ENCODE data around the gene USF1. TPM values are rescaled to one million over a fixed set of nuclear protein-coding genes. Genes with fewer than 3 reads are reported as not detected.
A peak's percentile ranks its signal among the peaks of the same experiment; 100 is the strongest.

USF1 gene
- total and polyA plus RNA-seq, 9 of the 15 experiments (the other 6 are each of a cell fraction or from before 2014, with no cell fraction given) = 7.4 to 60.2 (median 54.2) TPM

- TF ChIP-seq ZNF318 (IDR thresholded peaks at IDR 0.05; ENCODE audit: borderline replicate concordance in 1 of 2, low read depth in 1 of 2) = peak in 1 of 2 experiments; percentile 77; a peak in 2 of 4 replicates
- TF ChIP-seq CTBP1 (IDR thresholded peaks at IDR 0.05; ENCODE audit: borderline replicate concordance) = 0 out of 2 replicates have a peak, but pooled peaks have one; percentile 5
- TF ChIP-seq L3MBTL2 (IDR thresholded peaks at IDR 0.05) = peak; percentile 9; the same call in 1 of the 2 replicates
- no peak for TF ChIP-seq HDAC2 (IDR thresholded peaks at IDR 0.05)
- peak; percentile 82; the same call in 1 of the 2 replicates for TF ChIP-seq ZFX (CRISPR knock-in tag; IDR thresholded peaks at IDR 0.05)
- 0 out of 4 replicates have a peak, but pooled peaks of 1 of the 2 experiments have one; percentile 17 for TF ChIP-seq KDM1A (IDR thresholded peaks at IDR 0.05)
- peak; percentile 34; the same call in 1 of the 2 replicates for TF ChIP-seq CREB3L1 (IDR thresholded peaks at IDR 0.05; ENCODE audit: borderline replicate concordance, low read depth)
- TF ChIP-seq LCOR (CRISPR knock-in tag; IDR thresholded peaks at IDR 0.05) = 0 out of 2 replicates have a peak, but pooled peaks have one; percentile 21
- peak; percentile 83 for TF ChIP-seq POLR2G (IDR thresholded peaks at IDR 0.05; ENCODE audit: low read depth, low read length)
- TF ChIP-seq TBL1XR1 (IDR thresholded peaks at IDR 0.05; ENCODE audit: low read length in 2 of 2) = no peak
- peak; percentile 56 for TF ChIP-seq FIP1L1 (IDR thresholded peaks at IDR 0.05; ENCODE audit: low read depth, low read length, poor library complexity, severe bottlenecking)
- no peak for TF ChIP-seq NR2C2 (CRISPR knock-in tag; IDR thresholded peaks at IDR 0.05)
- peak; percentile 97 for TF ChIP-seq NR2C2 (tag; IDR thresholded peaks at IDR 0.05)
- no peak for TF ChIP-seq BRF2 (IDR thresholded peaks at IDR 0.05; ENCODE audit: borderline replicate concordance, insufficient read depth, insufficient read length)
- TF ChIP-seq KDM4B (IDR thresholded peaks at IDR 0.05; ENCODE audit: borderline replicate concordance in 2 of 2, low read depth in 1 of 2) = no peak
- no peak for TF ChIP-seq ZNF696 (CRISPR knock-in tag; conservative IDR thresholded peaks at IDR 0.05)
These were observed 655 bp downstream of the USF1 start (continued) for GRCh38 chr1:161044908-161045735.
